NCI-H1105 treated with DMSO at 0.1 percent for 48 hours (cell line): ENCODE measurements around the gene PRMT5.

Experiments
- DNase-seq: peaks from one replicate; lab custom pipeline; 2025; lab: John Stamatoyannopoulos, UW

Gene PRMT5

DNA sequence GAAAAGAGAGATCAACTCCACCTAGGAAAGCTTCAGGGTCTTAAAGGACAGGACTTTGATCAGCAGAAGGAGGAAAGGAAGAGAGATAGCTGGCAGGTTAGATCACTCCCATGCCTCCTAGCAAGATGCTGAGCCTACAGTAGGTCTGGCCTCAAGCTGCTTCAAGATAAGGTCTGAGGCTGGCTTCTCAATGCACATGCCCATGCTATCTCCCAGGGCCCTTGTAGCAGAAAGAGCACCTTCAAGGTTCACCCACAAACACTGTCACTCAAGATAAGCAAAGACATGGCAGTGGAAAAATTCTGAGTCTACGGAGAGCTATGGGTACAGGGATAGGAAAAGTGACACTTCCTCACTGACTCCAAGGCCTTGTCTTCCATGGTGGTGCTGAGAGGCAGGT lies 31.8 kb downstream of the PRMT5 start:
- no peak for DNase-seq

DNA sequence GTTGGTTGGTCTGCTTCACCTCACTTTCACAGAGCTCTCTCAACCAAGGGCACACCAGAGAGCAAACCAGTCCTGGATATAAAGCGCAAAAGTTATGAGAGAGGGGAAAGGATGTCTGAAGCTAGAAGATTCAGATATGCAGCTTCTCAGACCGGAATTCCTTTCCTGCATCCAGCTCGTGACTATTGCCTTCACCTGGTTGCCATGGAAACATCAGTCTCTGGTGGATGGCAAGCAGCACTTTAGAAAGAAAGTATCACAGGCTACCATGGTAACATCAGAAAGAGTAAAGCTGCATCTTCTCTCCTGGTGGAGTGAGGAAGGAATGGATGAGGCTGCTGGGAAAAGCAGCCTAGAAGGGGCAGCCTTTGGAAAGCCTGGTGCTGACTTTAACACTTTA lies 32.4 kb downstream of the PRMT5 start:
- peak; percentile 31 for DNase-seq

GRCh38 chr14:22896356-22896755 lies 32.8 kb downstream of the PRMT5 start:
- DNase-seq: peak; percentile 9

DNA sequence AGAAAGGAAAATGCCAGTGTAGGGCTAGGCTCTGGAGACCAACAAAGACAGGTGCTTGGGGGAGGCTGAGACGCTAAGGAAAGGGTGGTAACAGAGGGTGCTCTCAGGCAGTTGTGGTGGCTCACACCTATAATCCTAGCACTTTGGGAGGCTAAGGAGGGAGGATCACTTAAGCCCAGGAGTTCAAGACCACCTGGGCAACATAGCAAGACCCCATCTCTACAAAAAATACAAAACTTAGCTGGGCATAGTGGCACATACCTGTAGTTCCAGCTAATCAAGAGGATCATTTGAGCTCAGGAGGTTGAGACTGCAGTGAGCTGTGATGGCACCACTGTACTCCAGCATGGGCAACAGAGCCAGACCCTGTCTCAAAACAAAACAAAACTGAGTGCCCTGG lies 33.8 kb downstream of the PRMT5 start:
- DNase-seq: no peak

GRCh38 chr14:22893706-22894105 lies 35.5 kb downstream of the PRMT5 start:
- DNase-seq: no peak

- DNase-seq: no peak
Observed at GRCh38 chr14:22892488-22892887, 36.7 kb downstream of the PRMT5 start.

- DNase-seq: no peak
Observed at GRCh38 chr14:22890416-22890815, 38.8 kb downstream of the PRMT5 start.

DNA sequence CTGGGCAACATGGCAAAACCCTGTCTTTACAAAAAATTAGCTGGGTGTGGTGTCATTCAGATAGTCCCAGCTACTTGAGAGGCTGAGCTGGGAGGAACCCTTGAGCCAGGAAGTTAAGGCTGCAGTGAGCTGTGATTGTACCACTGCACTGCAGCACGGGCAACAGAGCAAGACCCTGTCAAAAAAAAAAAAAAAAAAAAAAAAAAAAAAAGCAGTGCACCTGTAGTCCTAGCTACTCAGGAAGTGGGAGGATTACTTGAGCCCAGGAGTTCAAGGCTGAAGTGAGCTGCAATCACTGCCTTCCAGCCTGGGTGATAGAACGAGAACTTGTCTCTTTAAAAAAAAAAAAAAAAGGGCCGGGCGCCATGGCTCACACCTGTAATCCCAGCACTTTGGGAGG lies 40.5 kb downstream of the PRMT5 start:
- DNase-seq: no peak

GRCh38 chr14:22887990-22888378 lies 41.2 kb downstream of the PRMT5 start:
- no peak for DNase-seq

- DNase-seq: peak; percentile 99
Observed at GRCh38 chr14:22887260-22887989, 41.8 kb downstream of the PRMT5 start.

DNA sequence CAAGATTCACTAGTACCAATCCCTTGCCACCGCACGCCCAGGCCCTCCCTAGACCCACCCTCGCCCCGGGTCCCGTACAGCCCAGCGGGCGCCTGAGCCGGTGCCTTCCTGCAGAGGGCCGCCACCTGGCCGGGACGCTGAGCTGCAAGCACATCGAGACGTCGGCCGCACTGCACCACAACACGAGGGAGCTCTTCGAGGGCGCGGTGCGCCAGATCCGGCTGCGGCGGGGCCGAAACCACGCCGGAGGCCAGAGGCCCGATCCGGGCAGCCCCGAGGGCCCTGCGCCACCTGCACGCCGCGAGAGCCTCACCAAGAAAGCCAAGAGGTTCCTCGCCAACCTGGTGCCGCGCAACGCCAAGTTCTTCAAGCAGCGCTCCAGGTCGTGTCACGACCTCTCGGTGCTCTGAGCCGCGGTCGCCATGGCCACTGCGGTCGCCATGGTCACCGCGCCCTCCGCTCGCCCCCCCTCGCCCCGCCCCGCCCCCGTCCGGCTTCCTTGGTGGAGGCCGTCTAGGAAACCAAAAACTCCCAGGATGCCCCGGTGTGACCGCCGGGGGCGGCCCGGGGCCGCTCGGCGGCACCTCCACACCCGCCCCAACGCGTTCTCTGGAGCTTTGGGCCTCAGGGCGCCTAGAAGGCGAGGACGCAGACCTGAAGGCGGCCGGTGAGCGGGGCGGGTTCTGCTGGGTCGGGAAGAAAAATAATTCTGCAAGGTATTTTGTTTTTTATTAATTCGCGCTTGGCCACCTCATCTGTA lies 42.5 kb downstream of the PRMT5 start:
- peak; percentile 83 for DNase-seq

- no peak for DNase-seq
Observed at GRCh38 chr14:22885975-22886374, 43.2 kb downstream of the PRMT5 start.

GRCh38 chr14:22884738-22885523 lies 44.2 kb downstream of the PRMT5 start:
- no peak for DNase-seq

DNA sequence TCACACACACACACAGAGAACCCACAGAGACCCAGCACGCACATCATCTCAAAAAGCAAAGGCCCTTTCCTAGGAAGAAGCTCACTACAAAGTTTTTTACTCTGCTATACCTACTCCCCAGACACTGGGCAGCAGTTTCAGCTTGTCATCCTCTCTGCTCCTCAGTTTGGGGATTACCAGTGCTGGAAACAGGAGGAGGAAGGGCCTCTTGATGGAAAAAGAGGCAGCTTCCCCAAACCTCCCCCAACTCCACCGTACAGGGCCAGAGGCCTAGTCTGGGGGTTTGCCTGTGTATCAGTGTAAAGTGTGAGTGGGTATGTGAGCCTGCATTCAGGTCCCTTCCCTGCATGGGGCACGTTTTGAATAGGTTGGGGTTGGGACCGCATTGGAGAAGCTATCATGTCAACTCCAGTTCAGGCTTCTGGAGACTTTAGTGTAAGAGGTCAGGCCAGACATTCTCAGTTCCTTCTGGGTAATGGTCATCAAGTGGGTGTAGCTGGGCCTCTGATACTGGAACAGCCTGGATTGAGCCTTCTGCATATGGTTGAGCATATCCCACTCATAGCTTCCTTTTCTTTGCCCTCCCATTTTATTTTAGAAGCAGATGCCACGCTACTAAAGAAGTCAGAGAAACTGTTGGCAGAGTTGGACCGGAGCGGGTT lies 45.0 kb downstream of the PRMT5 start:
- no peak for DNase-seq

DNA sequence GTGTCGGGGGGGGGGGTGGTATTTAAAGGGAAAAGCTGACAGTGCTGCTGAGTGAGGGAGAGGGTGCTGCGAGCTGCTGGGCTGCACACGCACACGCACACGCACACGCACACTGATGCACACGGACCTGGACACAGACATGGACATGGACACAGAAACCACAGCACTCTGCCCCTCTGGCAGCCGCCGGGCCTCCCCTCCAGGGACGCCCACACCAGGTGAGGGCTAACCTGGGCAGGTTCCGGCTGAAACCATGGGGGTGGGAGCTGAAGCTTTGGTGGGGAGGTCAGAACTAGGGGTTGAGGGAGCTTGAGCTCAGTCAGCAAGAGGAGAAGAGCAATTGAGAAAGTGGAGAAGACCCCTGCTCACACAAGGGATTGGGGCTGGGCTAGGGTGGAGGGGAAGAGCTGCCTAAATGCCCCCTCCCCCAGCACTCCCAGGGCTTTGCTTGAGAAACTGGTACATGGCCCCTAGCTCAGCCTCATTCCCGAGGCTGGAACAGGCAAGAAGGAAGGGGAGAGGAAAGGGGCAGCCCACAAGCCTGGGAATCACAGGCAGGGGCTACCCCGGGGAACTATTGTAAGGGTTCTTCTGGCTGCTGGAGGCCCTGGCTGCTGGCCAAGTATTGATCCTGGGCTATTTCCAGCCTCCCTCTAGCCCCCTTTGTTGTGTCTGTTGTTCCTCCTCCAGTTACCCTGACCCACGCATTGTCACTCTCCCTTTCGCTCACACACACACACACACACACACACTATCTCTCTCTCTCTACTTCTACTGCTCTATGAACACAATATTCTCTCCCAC lies 45.8 kb downstream of the PRMT5 start, which contains the start of gene REM2:
TSS of gene REM2 (plus strand) at position 50 of the 804 bp plus-strand sequence. CDS start at position 116, 66 bp downstream.
- DNase-seq: peak; percentile 66

DNA sequence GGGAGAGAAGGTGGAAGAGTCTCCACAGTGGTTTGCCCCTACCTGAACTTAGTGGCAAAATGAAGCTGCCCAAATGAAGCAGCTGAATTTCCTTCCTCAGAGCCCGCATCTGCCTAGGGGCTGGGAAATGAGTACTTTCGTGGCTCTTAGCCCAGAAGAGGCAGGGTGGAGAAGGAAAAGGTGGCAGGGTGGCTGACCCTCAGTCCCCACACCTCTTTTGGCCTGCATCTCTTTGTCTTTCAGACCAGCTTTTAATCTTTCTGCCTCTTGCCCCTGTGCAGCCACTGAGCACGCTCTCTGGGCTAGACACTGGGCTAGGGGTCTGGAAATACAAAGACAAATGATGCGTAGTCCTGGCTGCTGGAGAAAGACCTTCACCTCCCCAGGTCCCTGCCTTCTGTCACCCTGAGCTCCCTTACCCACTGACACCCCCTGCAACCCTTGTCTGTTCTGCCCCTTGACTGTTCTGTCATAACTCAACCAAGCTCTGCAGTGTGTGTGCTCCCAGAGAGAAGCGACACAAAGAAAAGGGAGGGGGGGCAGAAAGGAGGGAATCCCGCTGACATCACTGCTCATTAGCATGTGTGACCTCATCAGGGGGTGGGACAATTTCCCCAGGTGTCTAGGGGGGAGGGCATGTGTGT lies 46.5 kb downstream of the PRMT5 start:
- peak; percentile 79 for DNase-seq

DNA sequence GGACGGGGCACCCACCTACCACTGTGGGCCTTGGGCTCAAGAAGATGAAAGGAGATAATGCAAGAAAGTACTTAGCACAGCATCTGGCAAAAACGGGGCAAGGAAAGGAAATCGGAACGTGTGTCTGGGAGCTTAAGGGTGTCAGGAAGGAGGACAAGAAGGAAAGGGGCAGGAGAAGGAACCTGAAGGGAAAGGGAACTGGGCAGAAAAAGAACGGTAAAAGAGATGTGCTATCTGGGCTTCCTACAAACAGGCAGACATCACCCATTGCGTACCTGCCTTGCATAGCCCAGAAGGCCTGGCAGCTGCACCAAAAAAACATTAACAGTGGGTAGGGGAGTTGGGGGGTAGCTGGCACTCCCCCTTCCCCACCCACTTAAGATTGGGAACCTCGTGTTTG lies 47.1 kb downstream of the PRMT5 start:
- no peak for DNase-seq

DNA sequence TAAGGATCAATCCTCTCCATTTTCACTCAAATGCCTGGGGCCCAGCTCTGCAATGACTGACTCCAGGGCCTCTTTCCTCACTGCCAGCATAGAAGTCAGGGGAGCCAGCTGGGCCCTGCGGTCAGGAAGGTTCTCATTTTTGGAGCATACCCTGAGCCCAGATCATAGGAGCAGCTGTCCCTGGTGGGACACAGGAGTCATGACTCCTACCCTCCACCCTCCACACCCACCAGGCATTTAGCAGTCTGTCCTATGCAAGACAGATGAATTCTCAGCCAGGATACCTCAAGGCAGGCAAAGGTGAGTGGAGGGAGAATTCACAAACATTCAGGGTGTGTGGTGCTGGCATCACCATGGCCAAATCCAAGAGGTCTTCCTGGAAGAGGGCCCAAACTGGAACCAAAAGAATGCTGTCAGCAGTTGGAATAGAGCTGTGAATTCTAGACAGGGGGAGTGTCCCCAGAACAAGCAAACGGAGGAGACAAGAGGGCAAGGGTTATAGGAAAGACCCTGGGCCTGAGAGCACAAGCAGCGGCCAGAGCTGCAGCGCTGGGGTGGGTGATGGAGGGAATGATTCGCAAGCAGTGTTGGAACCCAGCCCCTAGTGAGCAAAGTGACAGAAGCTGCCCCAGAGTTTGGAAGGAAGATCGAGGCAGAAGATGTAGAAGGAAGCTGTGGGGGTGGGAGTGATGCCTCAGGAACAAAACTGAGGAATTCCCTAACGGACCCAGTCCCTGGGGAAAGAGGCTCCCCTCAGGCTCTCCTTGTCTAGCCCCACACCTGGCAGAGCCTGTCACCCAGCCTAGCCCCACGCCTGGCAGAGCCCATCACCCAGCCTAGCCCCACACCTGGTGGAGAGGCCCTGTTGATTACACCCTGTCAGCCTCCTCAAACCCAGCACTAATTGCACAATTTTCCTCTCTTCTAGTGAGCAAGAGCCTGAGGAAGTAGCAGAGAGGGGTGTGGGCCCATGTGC lies 50.6 kb downstream of the PRMT5 start:
- DNase-seq: no peak

DNA sequence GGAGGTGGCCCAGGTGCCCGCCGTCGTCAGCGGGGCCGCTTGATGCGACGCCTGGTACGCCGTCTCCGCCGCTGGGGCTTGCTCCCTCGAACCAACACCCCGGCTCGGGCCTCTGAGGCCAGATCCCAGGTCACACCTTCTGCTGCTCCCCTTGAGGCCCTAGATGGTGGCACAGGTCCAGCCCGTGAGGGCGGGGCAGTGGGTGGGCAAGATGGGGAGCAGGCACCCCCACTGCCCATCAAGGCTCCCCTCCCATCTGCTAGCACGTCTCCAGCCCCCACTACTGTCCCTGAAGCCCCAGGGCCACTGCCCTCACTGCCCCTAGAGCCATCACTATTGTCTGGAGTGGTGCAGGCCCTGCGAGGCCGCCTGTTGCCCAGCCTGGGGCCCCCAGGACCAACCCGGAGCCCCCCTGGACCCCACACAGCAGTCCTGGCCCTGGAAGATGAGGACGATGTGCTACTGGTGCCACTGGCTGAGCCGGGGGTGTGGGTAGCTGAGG lies 52.1 kb downstream of the PRMT5 start:
- no peak for DNase-seq
